Activated naive CD4-positive, alpha-beta T cell treated with anti-CD3 and anti-CD28 coated beads, Interleukin-2, amount 50 U/mL, for 24 hours (primary cell): Measurements from ENCODE around the gene G0S2.
A peak's percentile ranks its signal among the peaks of the same experiment; 100 is the strongest.

Source experiments
- H3K27ac Mint-ChIP-seq: one replicate; pipeline ENCODE4 v1.8.0; 2021; ENCODE audit warnings: mild to moderate bottlenecking, mixed read lengths
- H3K27me3 Mint-ChIP-seq: one replicate; pipeline ENCODE4 v1.8.0; 2021; ENCODE audit warnings: mixed read lengths
- H3K36me3 Mint-ChIP-seq: one replicate; pipeline ENCODE4 v1.8.0; 2021; ENCODE audit warnings: mixed read lengths
- H3K4me1 Mint-ChIP-seq: one replicate; pipeline ENCODE4 v1.8.0; 2021; ENCODE audit warnings: mixed read lengths
- H3K4me3 Mint-ChIP-seq: one replicate; pipeline ENCODE4 v1.8.0; 2021; ENCODE audit warnings: mild to moderate bottlenecking, mixed read lengths
- H3K9me3 Mint-ChIP-seq: one replicate; pipeline ENCODE4 v1.8.0; 2021; ENCODE audit warnings: mixed read lengths

G0S2 gene

GRCh38 chr1:209717818-209718217 is 42.6 kb downstream of the G0S2 start:
- Mint-ChIP-seq H3K27ac (peak overlapping the region; percentile 79), H3K9me3 (peaks cover 5% of the 10 kb centered on the region), H3K36me3 (no peaks in the 10 kb centered on the region), H3K4me3 (no peak overlapping the region), H3K27me3 (no peaks in the 10 kb centered on the region), H3K4me1 (peaks cover 45% of the 10 kb centered on the region)

GRCh38 chr1:209720326-209720725 is 45.1 kb downstream of the G0S2 start:
- Mint-ChIP-seq H3K4me1 (peaks cover 57% of the 10 kb centered on the region), H3K9me3 (peaks cover 5% of the 10 kb centered on the region), H3K36me3 (no peaks in the 10 kb centered on the region), H3K27ac (no peak overlapping the region), H3K27me3 (no peaks in the 10 kb centered on the region), H3K4me3 (no peak overlapping the region)

- peaks cover 5% of the 10 kb centered on the region for H3K9me3 Mint-ChIP-seq
- H3K27ac Mint-ChIP-seq: peak overlapping the region; percentile 49
- H3K4me1 Mint-ChIP-seq: peaks cover 57% of the 10 kb centered on the region
- no peak overlapping the region for H3K4me3 Mint-ChIP-seq
- H3K27me3 Mint-ChIP-seq: no peaks in the 10 kb centered on the region
- no peaks in the 10 kb centered on the region for H3K36me3 Mint-ChIP-seq
Observed at GRCh38 chr1:209720826-209721225, 45.6 kb downstream of the G0S2 start.

GRCh38 chr1:209721323-209721722 is 46.1 kb downstream of the G0S2 start:
- Mint-ChIP-seq H3K36me3 (no peaks in the 10 kb centered on the region), H3K9me3 (peaks cover 5% of the 10 kb centered on the region), H3K27ac (no peak overlapping the region), H3K27me3 (no peaks in the 10 kb centered on the region), H3K4me1 (peaks cover 53% of the 10 kb centered on the region), H3K4me3 (no peak overlapping the region)

- peak overlapping the region; percentile 100 for H3K27ac Mint-ChIP-seq
- peaks cover 62% of the 10 kb centered on the region for H3K4me1 Mint-ChIP-seq
- H3K4me3 Mint-ChIP-seq: no peak overlapping the region
- peaks cover 2% of the 10 kb centered on the region for H3K36me3 Mint-ChIP-seq
- no peaks in the 10 kb centered on the region for H3K27me3 Mint-ChIP-seq
- H3K9me3 Mint-ChIP-seq: peaks cover 11% of the 10 kb centered on the region
Observed at GRCh38 chr1:209723265-209723664, 48.1 kb downstream of the G0S2 start.

GRCh38 chr1:209723756-209724693 is 48.8 kb downstream of the G0S2 start:
- Mint-ChIP-seq H3K27me3 (no peaks in the 10 kb centered on the region), H3K27ac (peak overlapping the region; percentile 100), H3K9me3 (peaks cover 11% of the 10 kb centered on the region), H3K36me3 (peaks cover 2% of the 10 kb centered on the region), H3K4me1 (peaks cover 62% of the 10 kb centered on the region), H3K4me3 (peak overlapping the region; percentile 84)
